ENCODE results near the gene ACTN2. TPM values are rescaled to one million over a fixed set of nuclear protein-coding genes. Genes with fewer than 3 reads are reported as not detected.

Gene ACTN2
- total RNA-seq, 1 experiment from 2014 or later: not detected

DNA sequence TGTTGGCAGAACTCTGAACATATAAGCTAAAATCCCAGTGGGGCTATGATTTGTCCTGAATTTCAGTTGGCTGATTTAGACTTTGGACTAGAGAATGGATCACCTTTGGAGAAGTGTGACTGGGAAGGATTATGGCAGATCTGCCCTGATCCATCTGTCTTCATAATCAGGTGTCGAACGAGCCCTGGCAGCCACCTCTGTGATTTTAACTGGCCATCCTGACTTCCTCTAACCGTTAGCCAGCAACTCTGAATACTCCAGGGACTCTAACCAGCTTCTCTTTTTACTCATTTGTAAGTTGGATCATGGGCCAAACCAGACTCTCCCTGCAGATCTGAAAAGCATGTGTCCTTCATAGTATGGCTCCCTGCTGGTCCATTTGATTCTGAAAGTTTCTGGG, 32.0 kb downstream of the ACTN2 start:
- H3K9me3 ChIP-seq (ENCODE audit: low read length): no peaks in the 10 kb centered on the region
- no peaks in the 10 kb centered on the region for H3K4me1 ChIP-seq (ENCODE audit: low read length)
- H3K4me2 ChIP-seq (ENCODE audit: low read depth, low read length, poor library complexity, severe bottlenecking): no peak overlapping the region
- H3K36me3 ChIP-seq (ENCODE audit: insufficient read depth, low read length): no peaks in the 10 kb centered on the region
- H2AFZ ChIP-seq (ENCODE audit: low read length): no peak overlapping the region
- no peaks in the 10 kb centered on the region for H3K79me2 ChIP-seq (ENCODE audit: low read length)
- H3K27me3 ChIP-seq (ENCODE audit: low read length): no peaks in the 10 kb centered on the region
- no peak overlapping the region for H3K27ac ChIP-seq (ENCODE audit: low read length)
- H4K20me1 ChIP-seq (ENCODE audit: insufficient read depth, low read depth, low read length): no peaks in the 10 kb centered on the region
- H3K4me3 ChIP-seq (ENCODE audit: low read length): no peak overlapping the region
- DNase-seq: no peak
- H3K9me2 ChIP-seq (replicated peaks; ENCODE audit: insufficient read depth, low read length): no peaks in the 10 kb centered on the region
- no peak overlapping the region for H3K9ac ChIP-seq (ENCODE audit: low read length)

DNA sequence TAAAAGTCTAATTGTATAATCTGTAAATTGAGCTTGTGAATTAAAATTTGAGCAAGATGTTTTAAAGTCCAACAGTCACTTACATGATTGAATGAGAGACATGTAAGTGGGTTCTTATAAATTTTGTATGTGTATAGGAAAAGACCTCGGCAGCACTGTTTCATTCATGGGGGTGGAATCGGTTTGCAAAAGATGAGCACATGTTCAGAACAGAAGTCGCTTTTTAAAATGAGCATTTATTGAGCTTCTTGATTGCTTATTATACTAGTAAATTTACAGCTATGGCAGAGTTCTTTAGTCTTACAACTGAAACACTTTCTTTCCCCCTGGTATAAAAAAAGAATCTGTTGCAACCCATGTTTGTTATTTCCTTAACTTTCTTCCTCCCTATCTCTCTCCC, 33.9 kb downstream of the ACTN2 start:
- no peak overlapping the region for H3K4me3 ChIP-seq (ENCODE audit: low read length)
- no peak overlapping the region for H3K9ac ChIP-seq (ENCODE audit: low read length)
- H3K36me3 ChIP-seq (ENCODE audit: insufficient read depth, low read length): no peaks in the 10 kb centered on the region
- H3K79me2 ChIP-seq (ENCODE audit: low read length): no peaks in the 10 kb centered on the region
- no peaks in the 10 kb centered on the region for H3K9me2 ChIP-seq (replicated peaks; ENCODE audit: insufficient read depth, low read length)
- H4K20me1 ChIP-seq (ENCODE audit: insufficient read depth, low read depth, low read length): no peaks in the 10 kb centered on the region
- no peaks in the 10 kb centered on the region for H3K9me3 ChIP-seq (ENCODE audit: low read length)
- no peaks in the 10 kb centered on the region for H3K4me1 ChIP-seq (ENCODE audit: low read length)
- no peak overlapping the region for H3K4me2 ChIP-seq (ENCODE audit: low read depth, low read length, poor library complexity, severe bottlenecking)
- DNase-seq: no peak
- no peak overlapping the region for H3K27ac ChIP-seq (ENCODE audit: low read length)
- H2AFZ ChIP-seq (ENCODE audit: low read length): no peak overlapping the region
- no peaks in the 10 kb centered on the region for H3K27me3 ChIP-seq (ENCODE audit: low read length)

DNA sequence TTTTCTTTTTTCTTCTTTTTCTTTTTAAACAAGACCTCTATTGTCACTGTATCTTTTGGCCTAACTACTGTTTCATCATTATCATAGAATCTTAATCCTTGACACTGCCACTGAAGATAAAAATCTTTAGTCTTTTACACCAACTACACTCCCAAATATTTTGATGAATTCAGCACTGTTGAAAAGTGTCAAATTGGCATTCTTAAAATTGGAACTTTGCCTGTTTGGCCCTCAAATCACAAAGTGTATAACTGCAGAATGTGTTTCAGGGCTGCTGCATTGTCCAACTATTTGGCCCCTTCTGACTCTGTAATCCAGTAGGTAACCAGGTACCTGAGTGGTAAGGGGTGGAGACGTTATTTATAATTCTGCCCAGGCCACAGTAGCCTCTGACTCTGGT, 34.3 kb downstream of the ACTN2 start:
- H3K9ac ChIP-seq (ENCODE audit: low read length): no peak overlapping the region
- H3K27ac ChIP-seq (ENCODE audit: low read length): no peak overlapping the region
- no peak overlapping the region for H2AFZ ChIP-seq (ENCODE audit: low read length)
- no peaks in the 10 kb centered on the region for H3K79me2 ChIP-seq (ENCODE audit: low read length)
- no peak overlapping the region for H3K4me3 ChIP-seq (ENCODE audit: low read length)
- H3K4me1 ChIP-seq (ENCODE audit: low read length): no peaks in the 10 kb centered on the region
- DNase-seq: no peak
- H3K9me3 ChIP-seq (ENCODE audit: low read length): no peaks in the 10 kb centered on the region
- H4K20me1 ChIP-seq (ENCODE audit: insufficient read depth, low read depth, low read length): no peaks in the 10 kb centered on the region
- no peaks in the 10 kb centered on the region for H3K9me2 ChIP-seq (replicated peaks; ENCODE audit: insufficient read depth, low read length)
- no peaks in the 10 kb centered on the region for H3K27me3 ChIP-seq (ENCODE audit: low read length)
- no peak overlapping the region for H3K4me2 ChIP-seq (ENCODE audit: low read depth, low read length, poor library complexity, severe bottlenecking)
- H3K36me3 ChIP-seq (ENCODE audit: insufficient read depth, low read length): no peaks in the 10 kb centered on the region

DNA sequence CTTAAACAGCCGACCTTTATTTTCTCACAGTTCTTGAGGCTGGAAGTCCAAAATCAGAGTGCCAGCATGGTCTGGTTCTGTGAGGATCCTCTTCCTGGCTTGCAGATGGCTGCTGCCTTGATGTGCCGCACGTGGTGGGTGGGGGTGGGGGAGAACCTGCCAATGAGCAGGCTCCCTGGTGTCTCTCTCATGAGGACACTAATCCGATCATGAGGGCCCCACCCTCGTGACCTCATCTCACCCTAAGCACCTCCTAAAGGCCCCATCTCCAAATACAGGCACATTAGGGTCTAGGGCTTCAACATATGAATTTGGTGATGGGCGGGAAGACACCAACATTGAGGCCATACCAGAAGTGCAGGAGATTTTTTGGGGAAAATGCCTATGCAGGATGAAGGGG, 37.8 kb downstream of the ACTN2 start:
- DNase-seq: no peak

DNA sequence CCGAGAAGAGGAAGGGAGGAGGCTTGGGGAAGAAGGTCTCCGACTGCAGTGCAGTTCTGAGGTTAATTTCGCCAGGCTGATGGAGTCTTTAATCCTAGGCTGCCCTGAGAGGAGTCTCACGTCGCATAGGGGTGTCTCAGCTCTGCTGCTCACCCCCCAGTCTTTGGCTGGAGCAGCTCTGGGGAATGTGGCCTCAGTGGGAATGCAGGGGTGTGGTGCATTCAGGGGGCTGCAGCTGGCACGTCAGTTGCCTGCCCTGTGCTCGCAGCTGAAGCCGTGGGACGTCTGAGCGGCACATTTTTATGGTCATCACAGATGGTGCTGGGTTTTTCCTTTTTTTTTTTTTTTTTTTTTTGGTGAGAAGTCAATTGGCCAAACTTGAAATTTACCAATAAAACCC, 38.2 kb downstream of the ACTN2 start:
- Histone ChIP-seq H3K4me1 (ENCODE audit: low read length) (no peaks in the 10 kb centered on the region), H3K27ac (ENCODE audit: low read length) (no peak overlapping the region), H2AFZ (ENCODE audit: low read length) (no peak overlapping the region), H3K9me2 (replicated peaks; ENCODE audit: insufficient read depth, low read length) (no peaks in the 10 kb centered on the region), H3K4me2 (ENCODE audit: low read depth, low read length, poor library complexity, severe bottlenecking) (no peak overlapping the region), H3K27me3 (ENCODE audit: low read length) (no peaks in the 10 kb centered on the region), H3K4me3 (ENCODE audit: low read length) (no peak overlapping the region), H3K36me3 (ENCODE audit: insufficient read depth, low read length) (no peaks in the 10 kb centered on the region), H4K20me1 (ENCODE audit: insufficient read depth, low read depth, low read length) (no peaks in the 10 kb centered on the region), H3K9ac (ENCODE audit: low read length) (no peak overlapping the region), H3K9me3 (ENCODE audit: low read length) (no peaks in the 10 kb centered on the region), H3K79me2 (ENCODE audit: low read length) (no peaks in the 10 kb centered on the region)
- DNase-seq: no peak

More for the DNA sequence above, 37.8 kb downstream of the ACTN2 start:
- H3K9ac ChIP-seq (ENCODE audit: low read length): no peak overlapping the region
- H3K79me2 ChIP-seq (ENCODE audit: low read length): no peaks in the 10 kb centered on the region
- H3K4me1 ChIP-seq (ENCODE audit: low read length): no peaks in the 10 kb centered on the region
- no peaks in the 10 kb centered on the region for H3K9me2 ChIP-seq (replicated peaks; ENCODE audit: insufficient read depth, low read length)
- no peaks in the 10 kb centered on the region for H3K36me3 ChIP-seq (ENCODE audit: insufficient read depth, low read length)
- H2AFZ ChIP-seq (ENCODE audit: low read length): no peak overlapping the region
- H3K9me3 ChIP-seq (ENCODE audit: low read length): no peaks in the 10 kb centered on the region
- H3K27me3 ChIP-seq (ENCODE audit: low read length): no peaks in the 10 kb centered on the region
- no peak overlapping the region for H3K4me3 ChIP-seq (ENCODE audit: low read length)
- H3K27ac ChIP-seq (ENCODE audit: low read length): no peak overlapping the region
- no peaks in the 10 kb centered on the region for H4K20me1 ChIP-seq (ENCODE audit: insufficient read depth, low read depth, low read length)
- no peak overlapping the region for H3K4me2 ChIP-seq (ENCODE audit: low read depth, low read length, poor library complexity, severe bottlenecking)

DNA sequence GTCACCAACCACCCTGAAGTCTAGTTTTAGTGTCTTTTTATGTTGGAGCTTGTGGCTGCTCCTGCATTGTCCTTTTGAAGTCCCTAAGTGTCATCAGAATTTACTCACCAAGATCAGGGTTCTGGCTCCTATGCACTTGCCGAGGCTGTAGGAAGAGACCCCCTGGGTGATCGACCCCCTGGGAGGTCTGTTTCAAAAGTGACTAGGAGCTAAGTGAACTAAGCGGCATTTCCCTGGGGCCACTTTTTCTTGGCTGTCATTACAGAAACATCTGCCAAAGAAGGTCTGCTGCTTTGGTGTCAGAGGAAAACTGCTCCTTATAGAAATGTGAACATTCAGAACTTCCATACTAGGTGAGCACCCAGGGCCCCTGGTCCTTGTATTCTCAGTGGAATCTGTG, 39.4 kb downstream of the ACTN2 start:
- Histone ChIP-seq H3K36me3 (ENCODE audit: insufficient read depth, low read length) (no peaks in the 10 kb centered on the region), H3K9ac (ENCODE audit: low read length) (no peak overlapping the region), H4K20me1 (ENCODE audit: insufficient read depth, low read depth, low read length) (no peaks in the 10 kb centered on the region), H3K9me3 (ENCODE audit: low read length) (no peaks in the 10 kb centered on the region), H3K9me2 (replicated peaks; ENCODE audit: insufficient read depth, low read length) (no peaks in the 10 kb centered on the region), H3K4me2 (ENCODE audit: low read depth, low read length, poor library complexity, severe bottlenecking) (no peak overlapping the region), H3K4me1 (ENCODE audit: low read length) (no peaks in the 10 kb centered on the region), H3K4me3 (ENCODE audit: low read length) (no peak overlapping the region), H3K27ac (ENCODE audit: low read length) (no peak overlapping the region), H2AFZ (ENCODE audit: low read length) (no peak overlapping the region), H3K27me3 (ENCODE audit: low read length) (no peaks in the 10 kb centered on the region), H3K79me2 (ENCODE audit: low read length) (no peaks in the 10 kb centered on the region)
- no peak for DNase-seq

DNA sequence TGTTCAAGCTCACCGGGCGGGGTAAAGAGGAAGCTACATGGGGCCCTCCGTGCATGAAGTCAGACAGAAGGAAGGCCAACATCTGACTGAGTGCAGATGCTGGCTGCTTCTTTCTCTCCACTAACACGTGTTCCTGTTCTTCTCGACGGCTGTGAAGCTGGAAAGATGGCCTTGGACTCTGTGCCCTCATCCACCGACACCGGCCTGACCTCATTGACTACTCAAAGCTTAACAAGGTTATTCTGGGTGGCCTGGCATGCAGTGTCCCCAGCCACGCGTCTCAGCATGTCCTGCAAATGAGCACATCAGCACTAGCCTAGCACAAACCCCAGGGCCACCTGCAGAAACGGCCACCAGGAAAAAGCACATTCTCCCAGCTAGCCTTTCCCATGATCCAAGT, 41.2 kb downstream of the ACTN2 start:
- Histone ChIP-seq H2AFZ (ENCODE audit: low read length) (no peak overlapping the region), H3K4me2 (ENCODE audit: low read depth, low read length, poor library complexity, severe bottlenecking) (no peak overlapping the region), H3K9ac (ENCODE audit: low read length) (no peak overlapping the region), H3K27me3 (ENCODE audit: low read length) (no peaks in the 10 kb centered on the region), H3K4me1 (ENCODE audit: low read length) (no peaks in the 10 kb centered on the region), H3K9me3 (ENCODE audit: low read length) (no peaks in the 10 kb centered on the region), H4K20me1 (ENCODE audit: insufficient read depth, low read depth, low read length) (no peaks in the 10 kb centered on the region), H3K79me2 (ENCODE audit: low read length) (no peaks in the 10 kb centered on the region), H3K9me2 (replicated peaks; ENCODE audit: insufficient read depth, low read length) (no peaks in the 10 kb centered on the region), H3K27ac (ENCODE audit: low read length) (no peak overlapping the region), H3K36me3 (ENCODE audit: insufficient read depth, low read length) (no peaks in the 10 kb centered on the region), H3K4me3 (ENCODE audit: low read length) (no peak overlapping the region)
- no peak for DNase-seq

DNA sequence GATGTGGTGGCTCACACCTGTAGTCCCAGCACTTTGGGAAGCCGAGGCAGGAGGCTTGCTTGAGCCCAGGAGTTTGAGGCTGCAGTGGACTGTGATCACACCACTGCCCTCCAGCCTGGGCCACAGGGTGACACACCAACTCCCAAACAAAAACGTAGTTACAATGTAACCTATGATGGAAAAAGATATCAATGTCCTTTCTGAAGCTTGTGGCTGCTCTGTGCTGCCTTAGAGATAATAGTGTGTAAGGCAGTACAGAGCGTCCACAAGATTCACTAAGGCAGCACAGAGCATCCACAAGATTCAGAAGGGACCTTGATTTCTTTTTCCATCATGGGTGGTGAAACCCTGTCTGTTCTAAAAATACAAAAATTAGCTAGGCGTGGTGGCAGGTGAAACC, 42.5 kb downstream of the ACTN2 start:
- Histone ChIP-seq H3K4me1 (ENCODE audit: low read length) (no peaks in the 10 kb centered on the region), H3K9me3 (ENCODE audit: low read length) (no peaks in the 10 kb centered on the region)

DNA sequence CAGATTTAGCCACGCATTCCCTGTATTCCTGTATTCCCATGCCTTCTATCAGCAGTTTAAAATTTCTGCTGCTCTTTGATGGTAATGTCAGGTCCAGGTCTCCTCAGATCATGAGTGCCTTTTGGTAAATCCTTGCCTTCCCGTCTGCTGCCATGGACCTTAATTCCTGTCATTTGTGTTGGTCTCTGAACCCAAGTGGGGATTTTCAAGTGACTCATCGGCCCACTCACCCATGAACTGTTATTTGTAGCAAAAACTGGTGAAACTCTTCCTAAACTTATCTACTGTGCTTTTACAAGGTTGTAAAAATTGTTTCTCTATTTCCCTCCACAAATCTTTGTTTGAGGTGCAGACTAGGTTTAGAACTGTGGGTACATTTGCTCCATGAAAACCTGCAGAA, 47.4 kb downstream of the ACTN2 start:
- Histone ChIP-seq H3K4me3 (ENCODE audit: low read length) (no peak overlapping the region), H3K79me2 (ENCODE audit: low read length) (no peaks in the 10 kb centered on the region), H3K9me2 (replicated peaks; ENCODE audit: insufficient read depth, low read length) (no peaks in the 10 kb centered on the region), H4K20me1 (ENCODE audit: insufficient read depth, low read depth, low read length) (no peaks in the 10 kb centered on the region), H3K27me3 (ENCODE audit: low read length) (no peaks in the 10 kb centered on the region), H3K27ac (ENCODE audit: low read length) (no peak overlapping the region), H3K36me3 (ENCODE audit: insufficient read depth, low read length) (no peaks in the 10 kb centered on the region), H2AFZ (ENCODE audit: low read length) (no peak overlapping the region), H3K9ac (ENCODE audit: low read length) (no peak overlapping the region), H3K4me1 (ENCODE audit: low read length) (no peaks in the 10 kb centered on the region), H3K9me3 (ENCODE audit: low read length) (no peaks in the 10 kb centered on the region), H3K4me2 (ENCODE audit: low read depth, low read length, poor library complexity, severe bottlenecking) (no peak overlapping the region)
- DNase-seq: no peak

More for the DNA sequence above, 42.5 kb downstream of the ACTN2 start:
- no peaks in the 10 kb centered on the region for H3K36me3 ChIP-seq (ENCODE audit: insufficient read depth, low read length)
- no peak overlapping the region for H3K9ac ChIP-seq (ENCODE audit: low read length)
- H2AFZ ChIP-seq (ENCODE audit: low read length): no peak overlapping the region
- no peak overlapping the region for H3K4me3 ChIP-seq (ENCODE audit: low read length)
- no peaks in the 10 kb centered on the region for H4K20me1 ChIP-seq (ENCODE audit: insufficient read depth, low read depth, low read length)
- no peak overlapping the region for H3K4me2 ChIP-seq (ENCODE audit: low read depth, low read length, poor library complexity, severe bottlenecking)
- H3K9me2 ChIP-seq (replicated peaks; ENCODE audit: insufficient read depth, low read length): no peaks in the 10 kb centered on the region
- H3K79me2 ChIP-seq (ENCODE audit: low read length): no peaks in the 10 kb centered on the region
- H3K27ac ChIP-seq (ENCODE audit: low read length): no peak overlapping the region
- H3K27me3 ChIP-seq (ENCODE audit: low read length): no peaks in the 10 kb centered on the region
- no peak for DNase-seq

All from Karpas-422 (cell line).